Transverse colon (tissue), 4 donors: ENCODE results near the gene MLH3. TPM values are rescaled to one million over a fixed set of nuclear protein-coding genes. Genes with fewer than 3 reads are reported as not detected.

Source experiments
- DNase-seq: peaks from one replicate; pipeline ENCODE4 v3.0.0-alpha.2; 2019
- H3K27ac ChIP-seq, 4 donors: fragments of 200-600 bp; sonication (generic); 2 replicates each; pipeline ENCODE4 v1.5.1; 2016 to 2018; ENCODE audit warnings: inconsistent platforms in 4 of 4
- H3K27me3 ChIP-seq: fragments of 200-600 bp; sonication (generic); 2 replicates; pipeline ENCODE4 v1.5.1; 2017; ENCODE audit warnings: inconsistent platforms
- H3K36me3 ChIP-seq, 4 donors: fragments of 200-600 bp; sonication (generic); 2 replicates each; pipeline ENCODE4 v1.5.1; 2017 to 2019; ENCODE audit warnings: inconsistent platforms in 4 of 4
- H3K4me1 ChIP-seq, 4 donors: fragments of 200-600 bp; sonication (generic); 2 replicates each; pipeline ENCODE4 v1.5.1; 2017 to 2020; ENCODE audit warnings: inconsistent platforms in 4 of 4
- H3K4me3 ChIP-seq, 4 donors: fragments of 200-600 bp; sonication (generic); 1 replicate in 1 of 4; 2 replicates in 3 of 4; pipeline versions ENCODE4 v1.5.1 to v1.6.1; 2017 to 2019; ENCODE audit warnings: inconsistent platforms in 4 of 4
- H3K9me3 ChIP-seq, 2 donors: fragments of 200-600 bp; sonication (generic); 2 replicates each; pipeline ENCODE4 v1.5.1; 2017 to 2019; ENCODE audit warnings: inconsistent platforms in 2 of 2
- EP300 ChIP-seq: sonication (generic); formaldehyde crosslinking; IDR thresholded peaks from one replicate; pipeline ENCODE4 v1.6.1; 2017; ENCODE audit warnings: antibody characterized with exemption, low read depth
- POLR2A ChIP-seq: fragments of 450-650 bp; IDR thresholded peaks from one replicate; pipeline ENCODE4 v1.6.1; 2016; ENCODE audit warnings: antibody characterized with exemption, mild to moderate bottlenecking, moderate library complexity
- POLR2AphosphoS5 ChIP-seq, 3 donors: sonication (generic); formaldehyde crosslinking; IDR thresholded peaks; one replicate each; pipeline ENCODE4 v1.6.1; 2016; ENCODE audit warnings: antibody characterized with exemption in 3 of 3
- WGBS, 2 donors: methylation state at CpG; one replicate each; pipeline ENCODE4 v1.1.5; 2018; ENCODE audit warnings: low coverage in 1 of 2; 5-methylcytosine and 5-hydroxymethylcytosine counted together
- in situ Hi-C, 4 donors: fragments of 200-750 bp; cut with MboI; loops; one replicate each; pipeline versions ENCODE4 v1.15.0 to v1.15.1; 2017; ENCODE audit warnings: low sequenced_read_pairs in 3 of 4, low pct_ligation_motif_present in 1 of 4, low pct_unique_long_range_greater_than_20kb in 1 of 4
- intact Hi-C: fragments of 100-400 bp; cut with DNase I; formaldehyde crosslinking; loops from one replicate; pipeline ENCODE4 v1.15.1; 2023; ENCODE audit warnings: low total_unique reads
- total RNA-seq, 4 donors: library from RNA; depleted of rRNA; stranded (reverse); fragments of >200 nt; gene quantifications; one replicate each; pipeline ENCODE4 v1.1.0, GENCODE V29; 2016
- TF ChIP-seq, protein P1 (sequence below), 5 experiments: fragments of 200-600 bp in 3 of 5; fragments of 450-650 bp in 2 of 5; sonication (generic) in 3 of 5; IDR thresholded peaks; 1 replicate in 2 of 5; 2 replicates in 3 of 5; pipeline ENCODE4 v1.5.1; 2016 to 2017; ENCODE audit warnings: antibody characterized with exemption in 5 of 5, inconsistent platforms in 3 of 5, mild to moderate bottlenecking in 2 of 5, moderate library complexity in 1 of 5

The MLH3 gene
- total RNA-seq, 4 donors from 2014 or later, result 24.5 to 58.3 (median 42.5) TPM

DNA sequence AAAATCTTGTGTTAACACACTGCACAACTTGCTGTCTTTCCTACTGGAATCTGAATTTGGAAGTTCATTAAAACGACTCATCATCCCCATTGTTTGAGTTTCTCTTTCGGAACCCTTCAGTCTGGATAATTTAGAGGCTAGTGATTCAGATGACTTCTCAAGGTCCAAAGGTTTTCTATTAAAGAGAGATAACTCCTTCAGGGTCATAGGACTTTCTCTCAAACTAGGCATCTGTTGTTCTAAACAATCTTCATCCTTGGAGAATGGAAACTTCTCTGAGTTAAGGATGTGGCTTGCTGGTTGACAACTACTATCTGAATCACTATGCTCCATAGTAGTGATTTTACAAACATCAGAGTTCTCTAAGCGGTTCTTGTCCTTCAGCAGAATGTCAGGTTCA, 4.4 kb downstream of the MLH3 start:
- Histone ChIP-seq H3K4me3 (no peak overlapping the region), H3K27me3 (no peaks in the 10 kb centered on the region), H3K27ac (no peak overlapping the region), H3K4me1 (peaks cover 10 to 67% (median 41%) of the 10 kb centered on the region in 4 donors), H3K9me3 (no peaks in the 10 kb centered on the region), H3K36me3 (peaks cover 0 to 9% (median 0%) of the 10 kb centered on the region in 4 donors)
- no peak for DNase-seq
- WGBS, 2 donors, result 85 to 100% methylated on average over 1 to 3 of the region's 3 CpGs
- TF ChIP-seq EP300, result no peak
- TF ChIP-seq POLR2AphosphoS5 (IDR thresholded peaks at IDR 0.05), result no peak
- TF ChIP-seq POLR2A, result no peak
- TF ChIP-seq, protein P1, sequence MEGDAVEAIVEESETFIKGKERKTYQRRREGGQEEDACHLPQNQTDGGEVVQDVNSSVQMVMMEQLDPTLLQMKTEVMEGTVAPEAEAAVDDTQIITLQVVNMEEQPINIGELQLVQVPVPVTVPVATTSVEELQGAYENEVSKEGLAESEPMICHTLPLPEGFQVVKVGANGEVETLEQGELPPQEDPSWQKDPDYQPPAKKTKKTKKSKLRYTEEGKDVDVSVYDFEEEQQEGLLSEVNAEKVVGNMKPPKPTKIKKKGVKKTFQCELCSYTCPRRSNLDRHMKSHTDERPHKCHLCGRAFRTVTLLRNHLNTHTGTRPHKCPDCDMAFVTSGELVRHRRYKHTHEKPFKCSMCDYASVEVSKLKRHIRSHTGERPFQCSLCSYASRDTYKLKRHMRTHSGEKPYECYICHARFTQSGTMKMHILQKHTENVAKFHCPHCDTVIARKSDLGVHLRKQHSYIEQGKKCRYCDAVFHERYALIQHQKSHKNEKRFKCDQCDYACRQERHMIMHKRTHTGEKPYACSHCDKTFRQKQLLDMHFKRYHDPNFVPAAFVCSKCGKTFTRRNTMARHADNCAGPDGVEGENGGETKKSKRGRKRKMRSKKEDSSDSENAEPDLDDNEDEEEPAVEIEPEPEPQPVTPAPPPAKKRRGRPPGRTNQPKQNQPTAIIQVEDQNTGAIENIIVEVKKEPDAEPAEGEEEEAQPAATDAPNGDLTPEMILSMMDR (IDR thresholded peaks at IDR 0.05), result no peak
- intact Hi-C loops, result no loop called here
- in situ Hi-C loops, result no loop called here

DNA sequence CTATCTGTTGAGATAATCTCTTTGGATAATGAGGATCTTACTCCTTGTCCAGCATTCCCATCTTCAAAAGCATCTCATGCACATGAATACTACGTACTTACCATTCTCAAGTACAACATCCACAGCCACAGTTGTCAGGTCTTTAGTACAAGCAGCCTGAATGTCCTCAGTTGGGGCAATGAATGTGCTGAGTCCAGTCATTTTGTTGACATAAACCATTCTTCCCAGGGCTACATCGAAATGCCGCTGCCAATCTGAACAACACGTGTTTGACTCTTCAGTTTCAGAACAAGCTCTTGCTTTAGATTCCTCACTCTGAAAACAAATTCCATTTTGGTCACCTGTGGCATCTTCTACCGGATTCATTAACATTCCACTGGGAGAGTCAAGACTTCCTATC, 5.0 kb downstream of the MLH3 start:
- Histone ChIP-seq H3K9me3 (no peaks in the 10 kb centered on the region), H3K27ac (no peak overlapping the region), H3K4me3 (no peak overlapping the region), H3K36me3 (peaks cover 0 to 9% (median 0%) of the 10 kb centered on the region in 4 donors), H3K4me1 (peaks cover 7 to 70% (median 43%) of the 10 kb centered on the region in 4 donors), H3K27me3 (no peaks in the 10 kb centered on the region)
- TF ChIP-seq, protein P1 (IDR thresholded peaks at IDR 0.05), result no peak
- no peak for TF ChIP-seq POLR2AphosphoS5 (IDR thresholded peaks at IDR 0.05)
- no peak for TF ChIP-seq POLR2A
- no peak for TF ChIP-seq EP300
- WGBS, 2 donors, result 92 to 96% methylated on average over 2 to 5 of the region's 5 CpGs
- intact Hi-C loops (no loop called here), in situ Hi-C loops (no loop called here)
- no peak for DNase-seq

DNA sequence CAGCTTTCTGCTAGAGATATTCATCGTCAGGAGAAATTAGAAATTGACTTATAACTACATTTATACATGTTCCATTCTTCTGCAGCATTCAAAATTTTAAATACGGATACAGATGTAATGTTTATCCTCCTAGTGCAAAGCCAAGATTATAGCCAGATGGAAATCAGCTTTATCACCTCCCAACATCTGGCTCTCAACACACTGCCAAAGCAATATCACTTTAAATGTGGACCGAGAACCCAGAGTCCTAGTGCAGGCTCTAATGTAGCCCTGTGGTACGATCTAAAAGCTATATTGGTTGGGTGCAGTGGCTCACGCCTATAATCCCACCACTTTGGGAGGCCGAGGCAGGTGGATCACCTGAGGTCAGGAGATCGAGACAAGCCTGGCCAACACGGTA, 6.5 kb downstream of the MLH3 start:
- WGBS, 2 donors, result 51 to 56% methylated on average over 2 to 8 of the region's 8 CpGs
- intact Hi-C loops (no loop called here), in situ Hi-C loops (no loop called here)

DNA sequence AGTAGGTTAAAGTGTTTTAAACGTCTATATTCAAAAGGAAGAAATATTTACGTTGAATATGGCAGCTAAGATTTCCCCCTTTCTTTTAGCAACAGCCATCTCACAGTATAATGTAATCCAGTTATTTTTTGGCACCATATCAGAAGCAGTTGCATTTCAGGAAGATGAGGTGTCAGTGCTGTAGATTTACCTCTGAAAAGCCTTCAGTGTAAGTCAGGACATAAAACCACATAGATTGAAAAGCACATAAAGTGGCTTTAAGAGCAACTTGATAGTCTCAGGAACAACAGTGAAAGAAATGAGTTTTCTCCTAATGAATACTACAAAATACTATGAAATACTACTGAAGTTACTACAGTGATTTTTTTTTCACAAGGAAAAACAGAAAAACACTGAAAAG, 6.9 kb downstream of the MLH3 start:
- peak overlapping the region; percentile 1 to 51 (median 13) for H3K27ac ChIP-seq
- in situ Hi-C loops (no loop called here), intact Hi-C loops (no loop called here)
- peaks cover 0 to 9% (median 0%) of the 10 kb centered on the region in 4 donors for H3K36me3 ChIP-seq
- TF ChIP-seq, protein P1 (IDR thresholded peaks at IDR 0.05), result no peak
- TF ChIP-seq POLR2A (no peak), POLR2AphosphoS5 (IDR thresholded peaks at IDR 0.05) (no peak), EP300 (no peak)
- DNase-seq, result no peak
- no peak overlapping the region for H3K4me3 ChIP-seq
- no peaks in the 10 kb centered on the region for H3K9me3 ChIP-seq
- peaks cover 10 to 72% (median 42%) of the 10 kb centered on the region in 4 donors for H3K4me1 ChIP-seq
- H3K27me3 ChIP-seq, result no peaks in the 10 kb centered on the region
- WGBS, 2 donors, result 18 to 30% methylated on average over 2 of the region's 2 CpGs

More for the DNA sequence above, 6.5 kb downstream of the MLH3 start:
- no peaks in the 10 kb centered on the region for H3K9me3 ChIP-seq
- H3K36me3 ChIP-seq, result peaks cover 0 to 9% (median 0%) of the 10 kb centered on the region in 4 donors
- no peak for DNase-seq
- H3K4me3 ChIP-seq, result no peak overlapping the region
- peak overlapping the region; percentile 1 to 51 (median 13) for H3K27ac ChIP-seq
- no peaks in the 10 kb centered on the region for H3K27me3 ChIP-seq
- H3K4me1 ChIP-seq, result peaks cover 10 to 74% (median 45%) of the 10 kb centered on the region in 4 donors
- TF ChIP-seq POLR2A (no peak), POLR2AphosphoS5 (IDR thresholded peaks at IDR 0.05) (no peak), EP300 (no peak)
- TF ChIP-seq, protein P1 (IDR thresholded peaks at IDR 0.05), result no peak
